Measurements from ENCODE around the gene DKK2.

The DKK2 gene

GRCh38 chr4:107035819-107036583, at the start of gene DKK2:
DKK2 (minus strand) TSS chr4:107036313; CDS start chr4:107035591, 722 bp downstream.
- Histone ChIP-seq H3K4me3 (peak within 1 kb of the TSS; percentile 14 to 36 (median 25)), H3K27ac (peak within 1 kb of the TSS in 6 of 21 experiments; percentile 2 to 42 (median 19))

GRCh38 chr4:107077192-107077591, 41.1 kb upstream of the DKK2 start:
- no peak overlapping the region for H3K4me3 ChIP-seq
- no peak overlapping the region for H3K27ac ChIP-seq

- H3K27ac ChIP-seq, result no peak overlapping the region
Measured at GRCh38 chr4:107072836-107073736, 37.0 kb upstream of the DKK2 start.

GRCh38 chr4:107071108-107071507, 35.0 kb upstream of the DKK2 start:
- no peak overlapping the region for H3K4me3 ChIP-seq
- no peak overlapping the region for H3K27ac ChIP-seq

More at GRCh38 chr4:107072836-107073736, 37.0 kb upstream of the DKK2 start:
- H3K4me3 ChIP-seq, result no peak overlapping the region

- no peak overlapping the region for H3K27ac ChIP-seq
- no peak overlapping the region for H3K4me3 ChIP-seq
Measured at GRCh38 chr4:107069049-107069448, 32.9 kb upstream of the DKK2 start.

- Histone ChIP-seq H3K27ac (no peak overlapping the region), H3K4me3 (no peak overlapping the region)
Measured at GRCh38 chr4:107068116-107068515, 32.0 kb upstream of the DKK2 start.

GRCh38 chr4:107066621-107067020, 30.5 kb upstream of the DKK2 start:
- Histone ChIP-seq H3K27ac (no peak overlapping the region), H3K4me3 (no peak overlapping the region)

GRCh38 chr4:107065201-107065600, 29.1 kb upstream of the DKK2 start:
- no peak overlapping the region for H3K4me3 ChIP-seq
- H3K27ac ChIP-seq, result peak overlapping the region in 2 of 21 experiments; percentile 16 to 56

GRCh38 chr4:107060388-107060787, 24.3 kb upstream of the DKK2 start:
- Histone ChIP-seq H3K27ac (no peak overlapping the region), H3K4me3 (no peak overlapping the region)

- H3K4me3 ChIP-seq, result no peak overlapping the region
- H3K27ac ChIP-seq, result no peak overlapping the region
Measured at GRCh38 chr4:107058828-107059227, 22.7 kb upstream of the DKK2 start.

GRCh38 chr4:107050525-107051135, 14.5 kb upstream of the DKK2 start:
- no peak overlapping the region for H3K4me3 ChIP-seq

GRCh38 chr4:107046261-107046660, 10.1 kb upstream of the DKK2 start:
- Histone ChIP-seq H3K27ac (no peak overlapping the region), H3K4me3 (no peak overlapping the region)

More at GRCh38 chr4:107050525-107051135, 14.5 kb upstream of the DKK2 start:
- H3K27ac ChIP-seq, result no peak overlapping the region

- Histone ChIP-seq H3K27ac (no peak overlapping the region), H3K4me3 (no peak overlapping the region)
Measured at GRCh38 chr4:107044170-107044569, 8.1 kb upstream of the DKK2 start.

- no peak overlapping the region for H3K4me3 ChIP-seq
Measured at GRCh38 chr4:107037199-107037584, 1.1 kb upstream of the DKK2 start.

GRCh38 chr4:107036584-107037198, 578 bp upstream of the DKK2 start:
- H3K4me3 ChIP-seq, result peak overlapping the region in 6 of 7 experiments; percentile 14 to 36 (median 28)
- H3K27ac ChIP-seq, result peak overlapping the region in 2 of 21 experiments; percentile 2 to 21

More at GRCh38 chr4:107037199-107037584, 1.1 kb upstream of the DKK2 start:
- H3K27ac ChIP-seq, result peak overlapping the region in 1 of 21 experiments; percentile 2

- Histone ChIP-seq H3K27ac (peak overlapping the region in 3 of 21 experiments; percentile 3 to 49 (median 11)), H3K4me3 (peak overlapping the region; percentile 14 to 36 (median 25))
Measured at GRCh38 chr4:107034996-107035818, 906 bp downstream of the DKK2 start.

GRCh38 chr4:107034091-107034995, 1.8 kb downstream of the DKK2 start:
- H3K27ac ChIP-seq, result peak overlapping the region in 4 of 21 experiments; percentile 27 to 66 (median 40)
- H3K4me3 ChIP-seq, result peak overlapping the region in 6 of 7 experiments; percentile 11 to 36 (median 28)

- Histone ChIP-seq H3K4me3 (no peak overlapping the region), H3K27ac (no peak overlapping the region)
Measured at GRCh38 chr4:107027379-107027778, 8.7 kb downstream of the DKK2 start.

Data from skin epidermis (tissue), 12 donors.